H9 (cell line): Measurements from ENCODE around the gene CTXND2. TPM values are rescaled to one million over a fixed set of nuclear protein-coding genes. Genes with fewer than 3 reads are reported as not detected.
"Not testable (repeated sequence)": the region's sequence is repeated elsewhere in the genome, so short reads cannot be mapped to it uniquely, and the experiment has no call there.

Source experiments
- DNase-seq: peaks from one replicate; pipeline ENCODE4 v3.0.0-alpha.2; 2017
- H2AFZ ChIP-seq: one replicate; pipeline ENCODE4 v1.6.1; 2013; ENCODE audit warnings: mild to moderate bottlenecking, low read length, control low read depth, moderate library complexity
- H2AK5ac ChIP-seq: 2 replicates; pipeline ENCODE4 v1.6.1; 2013; ENCODE audit warnings: low read length, control low read depth, mixed read lengths; ENCODE audit not compliant: insufficient read length
- H2BK120ac ChIP-seq: one replicate; pipeline ENCODE4 v1.6.1; 2013; ENCODE audit warnings: low read depth, mild to moderate bottlenecking, low read length, control low read depth, inconsistent platforms; ENCODE audit not compliant: poor library complexity, severe bottlenecking
- H2BK12ac ChIP-seq: 2 replicates; pipeline ENCODE4 v1.6.1; 2013; ENCODE audit warnings: low read length, control low read depth, mixed read lengths, low read depth; ENCODE audit not compliant: insufficient read length
- H2BK15ac ChIP-seq: 2 replicates; pipeline ENCODE4 v1.6.1; 2013; ENCODE audit warnings: low read depth, low read length, control low read depth
- H2BK20ac ChIP-seq: one replicate; pipeline ENCODE4 v1.6.1; 2013; ENCODE audit warnings: low read depth, mild to moderate bottlenecking, low read length, control low read depth, inconsistent platforms; ENCODE audit not compliant: poor library complexity, severe bottlenecking
- H2BK5ac ChIP-seq: 2 replicates; pipeline ENCODE4 v1.6.1; 2013; ENCODE audit warnings: low read length, control low read depth, mixed read lengths; ENCODE audit not compliant: insufficient read length
- H3K14ac ChIP-seq: 2 replicates; pipeline ENCODE4 v1.6.1; 2013; ENCODE audit warnings: low read length, control low read depth; ENCODE audit not compliant: insufficient read depth
- H3K18ac ChIP-seq: 2 replicates; pipeline ENCODE4 v1.6.1; 2013; ENCODE audit warnings: low read depth, mild to moderate bottlenecking, mixed read lengths, low read length, control low read depth; ENCODE audit not compliant: insufficient read length
- H3K23ac ChIP-seq: 2 replicates; pipeline ENCODE4 v1.6.1; 2013; ENCODE audit warnings: low read length, control low read depth, mixed read lengths, low read depth; ENCODE audit not compliant: insufficient read length
- H3K23me2 ChIP-seq: 2 replicates; pipeline ENCODE4 v1.6.1; 2013; ENCODE audit warnings: low read depth, mild to moderate bottlenecking, mixed read lengths, low read length, control low read depth; ENCODE audit not compliant: insufficient read length, poor library complexity, severe bottlenecking
- H3K27ac ChIP-seq: 2 replicates; pipeline ENCODE4 v1.5.1; 2013; ENCODE audit warnings: low read length, control low read depth, mixed read lengths, low read depth; ENCODE audit not compliant: insufficient read length
- H3K27me3 ChIP-seq: 2 replicates; pipeline ENCODE4 v1.6.1; 2013; ENCODE audit warnings: low read length, control low read depth, inconsistent platforms; ENCODE audit not compliant: insufficient read depth
- H3K4ac ChIP-seq: 2 replicates; pipeline ENCODE4 v1.6.1; 2013; ENCODE audit warnings: low read depth, mild to moderate bottlenecking, control low read depth, inconsistent platforms, low read length, moderate library complexity
- H3K4me1 ChIP-seq: 2 replicates; pipeline ENCODE4 v1.6.1; 2013; ENCODE audit warnings: low read length, control low read depth, inconsistent platforms; ENCODE audit not compliant: insufficient read depth
- H3K4me2 ChIP-seq: 2 replicates; pipeline ENCODE4 v1.6.1; 2013; ENCODE audit warnings: low read length, control low read depth, mixed read lengths; ENCODE audit not compliant: insufficient read length, insufficient read depth
- H3K56ac ChIP-seq: 2 replicates; pipeline ENCODE4 v1.6.1; 2013; ENCODE audit warnings: low read depth, mild to moderate bottlenecking, mixed read lengths, low read length, control low read depth; ENCODE audit not compliant: insufficient read length
- H3K79me1 ChIP-seq: 2 replicates; pipeline ENCODE4 v1.6.1; 2013; ENCODE audit warnings: low read depth, mild to moderate bottlenecking, moderate library complexity, low read length, control low read depth, inconsistent platforms; ENCODE audit not compliant: insufficient read depth, poor library complexity, severe bottlenecking
- H3K79me2 ChIP-seq: 2 replicates; pipeline ENCODE4 v1.6.1; 2013; ENCODE audit warnings: low read length, control low read depth, inconsistent platforms; ENCODE audit not compliant: insufficient read depth
- H3K9ac ChIP-seq: 2 replicates; pipeline ENCODE4 v1.6.1; 2013; ENCODE audit warnings: low read length, control low read depth, mixed read lengths; ENCODE audit not compliant: insufficient read length; ENCODE audit errors: extremely low read depth
- H3K9me3 ChIP-seq: one replicate; pipeline ENCODE4 v1.6.1; 2013; ENCODE audit warnings: low read depth, low read length, inconsistent platforms; ENCODE audit not compliant: control insufficient read depth
- H3T11ph ChIP-seq: one replicate; pipeline ENCODE4 v1.6.1; 2013; ENCODE audit warnings: mild to moderate bottlenecking, low read length, control low read depth, inconsistent platforms
- H4K20me1 ChIP-seq: one replicate; pipeline ENCODE4 v1.6.1; 2013; ENCODE audit not compliant: control insufficient read depth, insufficient read length, insufficient read depth
- H4K5ac ChIP-seq: 2 replicates; pipeline ENCODE4 v1.6.1; 2013; ENCODE audit warnings: low read depth, mild to moderate bottlenecking, mixed read lengths, low read length, control low read depth; ENCODE audit not compliant: insufficient read length
- H4K8ac ChIP-seq: replicated peaks from 2 replicates; pipeline ENCODE4 v1.6.1; 2013; ENCODE audit warnings: low read length, control low read depth, mixed read lengths, low read depth; ENCODE audit not compliant: insufficient read length
- H4K91ac ChIP-seq: 2 replicates; pipeline ENCODE4 v1.6.1; 2013; ENCODE audit warnings: low read depth, mild to moderate bottlenecking, moderate library complexity, mixed read lengths, low read length, control low read depth; ENCODE audit not compliant: insufficient read length
- H3K27ac Mint-ChIP-seq, 3 experiments: 2 replicates in 2 of 3; 3 replicates in 1 of 3; pipeline ENCODE4 v1.8.0; 2020 to 2021; ENCODE audit warnings: mixed read lengths in 3 of 3, mild to moderate bottlenecking in 1 of 3, moderate library complexity in 1 of 3
- H3K27me3 Mint-ChIP-seq: 2 replicates; pipeline ENCODE4 v1.8.0; 2021; ENCODE audit warnings: low read depth, mild to moderate bottlenecking, moderate library complexity, mixed read lengths
- H3K36me3 Mint-ChIP-seq, 3 experiments: 2 replicates in 2 of 3; 3 replicates in 1 of 3; pipeline ENCODE4 v1.8.0; 2020 to 2021; ENCODE audit warnings: low read depth in 3 of 3, mixed read lengths in 3 of 3; ENCODE audit not compliant: insufficient read depth in 1 of 3
- H3K4me1 Mint-ChIP-seq, 2 experiments: 2 replicates each; pipeline ENCODE4 v1.8.0; 2020; ENCODE audit warnings: mixed read lengths in 2 of 2
- H3K4me3 Mint-ChIP-seq, 2 experiments: 2 replicates in 1 of 2; 3 replicates in 1 of 2; pipeline ENCODE4 v1.8.0; 2020 to 2021; ENCODE audit warnings: mild to moderate bottlenecking in 2 of 2, mixed read lengths in 2 of 2, moderate library complexity in 1 of 2
- H3K9me3 Mint-ChIP-seq, 2 experiments: 2 replicates in 1 of 2; 3 replicates in 1 of 2; pipeline ENCODE4 v1.8.0; 2020; ENCODE audit warnings: mild to moderate bottlenecking in 2 of 2, mixed read lengths in 2 of 2, moderate library complexity in 1 of 2
- CTCF ChIP-seq: fragments of 200-600 bp; sonication (generic); conservative IDR thresholded peaks from 3 replicates; pipeline ENCODE4 v1.8.0; 2021; ENCODE audit warnings: antibody characterized with exemption, mild to moderate bottlenecking
- WGBS: extraction: QIAGEN DNeasy Blood & Tissue Kit; methylation state at CpG from one replicate; pipeline ENCODE4 v1.1.7; 2013; ENCODE audit warnings: missing lambda C conversion rate, low lambda C conversion rate, mixed read lengths; ENCODE audit not compliant: insufficient read length; ENCODE audit errors: extremely low coverage; 5-methylcytosine and 5-hydroxymethylcytosine counted together
- total RNA-seq: library from RNA; stranded (reverse); gene quantifications from 2 replicates; pipeline ENCODE4 v1.2.1, GENCODE V29; 2021

Gene CTXND2
- total RNA-seq, 1 experiment from 2014 or later, result not detected

GRCh38 chr1:150846473-150847146 lies 40.3 kb upstream of the CTXND2 start:
- H4K20me1 ChIP-seq, result no peaks in the 10 kb centered on the region
- no peak overlapping the region for H2BK5ac ChIP-seq
- peaks cover 8 to 25% (median 10%) of the 10 kb centered on the region in 3 experiments; a peak in 6 of 7 replicates for H3K36me3 Mint-ChIP-seq
- DNase-seq, result no peak
- no peak overlapping the region for H4K8ac ChIP-seq
- H3K4ac ChIP-seq, result no peak overlapping the region
- no peak overlapping the region for H3K18ac ChIP-seq
- H3K79me1 ChIP-seq, result no peaks in the 10 kb centered on the region
- no peak overlapping the region for H3K9ac ChIP-seq
- H3K4me1 ChIP-seq, result no peaks in the 10 kb centered on the region
- H2BK12ac ChIP-seq, result no peak overlapping the region
- H2BK120ac ChIP-seq, result no peak overlapping the region
- H3K56ac ChIP-seq, result no peak overlapping the region
- no peak overlapping the region for H3K23ac ChIP-seq
- H3K4me1 Mint-ChIP-seq, result no peaks in the 10 kb centered on the region
- no peaks in the 10 kb centered on the region for H3K27me3 Mint-ChIP-seq
- H3K9me3 Mint-ChIP-seq, result peaks cover 0 to 6% of the 10 kb centered on the region in 2 experiments; a peak in 1 of 5 replicates
- no peaks in the 10 kb centered on the region for H3K9me3 ChIP-seq
- no peaks in the 10 kb centered on the region for H3K23me2 ChIP-seq
- H2BK15ac ChIP-seq, result no peak overlapping the region
- H3K79me2 ChIP-seq, result no peaks in the 10 kb centered on the region
- H4K91ac ChIP-seq, result no peak overlapping the region
- no peak overlapping the region for H4K5ac ChIP-seq
- H2AFZ ChIP-seq, result no peak overlapping the region
- no peak overlapping the region for H2BK20ac ChIP-seq
- no peak overlapping the region for H3T11ph ChIP-seq
- no peak overlapping the region for H3K4me3 Mint-ChIP-seq
- no peaks in the 10 kb centered on the region for H3K27me3 ChIP-seq
- TF ChIP-seq CTCF, result no peak
- H3K27ac Mint-ChIP-seq, result no peak overlapping the region
- no peak overlapping the region for H3K14ac ChIP-seq
- no peak overlapping the region for H3K4me2 ChIP-seq
- H3K27ac ChIP-seq, result no peak overlapping the region
- WGBS, result no CpG with 5 or more reads among the region's 4 CpGs
- H2AK5ac ChIP-seq, result no peak overlapping the region

GRCh38 chr1:150850801-150851362 lies 36.1 kb upstream of the CTXND2 start:
- H2BK15ac ChIP-seq, H3K79me1 ChIP-seq, H2BK12ac ChIP-seq, H3K23ac ChIP-seq, H3K9me3 ChIP-seq, H3K27ac ChIP-seq, H3K14ac ChIP-seq, H3K27me3 Mint-ChIP-seq, H3K79me2 ChIP-seq, H4K20me1 ChIP-seq, H3K4ac ChIP-seq, H4K91ac ChIP-seq, H3K4me3 Mint-ChIP-seq, DNase-seq, H3K27ac Mint-ChIP-seq, H3K4me1 ChIP-seq, H2AFZ ChIP-seq, H2BK5ac ChIP-seq, H3T11ph ChIP-seq, H3K9ac ChIP-seq, H2BK20ac ChIP-seq, H3K4me2 ChIP-seq, H2BK120ac ChIP-seq, H3K18ac ChIP-seq, H4K8ac ChIP-seq, H2AK5ac ChIP-seq, H3K27me3 ChIP-seq, H4K5ac ChIP-seq, H3K4me1 Mint-ChIP-seq, H3K23me2 ChIP-seq, H3K56ac ChIP-seq: not testable (repeated sequence)
- Mint-ChIP-seq H3K36me3 (peaks cover 41 to 61% (median 50%) of the 10 kb centered on the region in 3 experiments), H3K9me3 (peaks cover 15 to 19% of the 10 kb centered on the region in 2 experiments)
- WGBS, result no CpG with 5 or more reads among the region's 49 CpGs
